Caco-2 (cell line): ENCODE measurements around the gene CRYZL1. TPM values are rescaled to one million over a fixed set of nuclear protein-coding genes. Genes with fewer than 3 reads are reported as not detected.

ENCODE experiments used
- BruUV-seq: library from RNA; stranded (reverse); fragments of 400-500 nt; replicated peaks from 2 replicates; lab custom pipeline; 2021; lab: Mats Ljungman, UMichigan
- CTCF ChIA-PET: fragments of 300-600 bp; sonication (Branson Sonifier 250); formaldehyde crosslinking; loops from one replicate; lab custom pipeline; 2022; ENCODE audit warnings: antibody characterized with exemption; lab: Charles Lee
- POLR2A ChIA-PET: fragments of 300-600 bp; sonication (Branson Sonifier 250); formaldehyde crosslinking; loops from one replicate; lab custom pipeline; 2022; ENCODE audit warnings: antibody characterized with exemption; lab: Charles Lee
- DNase-seq, 2 experiments: peaks; one replicate each; pipeline versions ENCODE4 v3.0.0 to v3.0.0-alpha.2; 2020 to 2022
- H3K27me3 ChIP-seq: replicated peaks from 2 replicates; pipeline ENCODE4 v1.6.0; 2011; ENCODE audit warnings: low read length; ENCODE audit not compliant: control insufficient read depth, insufficient read depth
- H3K36me3 ChIP-seq: 2 replicates; pipeline ENCODE4 v1.5.1; 2011; ENCODE audit warnings: low read length; ENCODE audit not compliant: control insufficient read depth, insufficient read depth
- H3K4me1 ChIP-seq: fragments of 250-450 bp; sonication (Bioruptor Pico); 2 replicates; pipeline ENCODE4 v1.5.1; 2020; ENCODE audit warnings: mild to moderate bottlenecking
- H3K4me3 ChIP-seq: 2 replicates; pipeline ENCODE4 v1.5.1; 2011; ENCODE audit warnings: low read depth, mild to moderate bottlenecking, control low read depth, low read length
- H3K9me3 ChIP-seq: fragments of 250-450 bp; sonication (Bioruptor Pico); 2 replicates; pipeline ENCODE4 v1.5.1; 2020; ENCODE audit warnings: mild to moderate bottlenecking, moderate library complexity
- H3K27ac Mint-ChIP-seq: one replicate; pipeline ENCODE4 v1.8.0; 2022; ENCODE audit warnings: mixed read lengths; ENCODE audit not compliant: unreplicated experiment
- H3K27me3 Mint-ChIP-seq: one replicate; pipeline ENCODE4 v1.8.0; 2022; ENCODE audit warnings: mixed read lengths; ENCODE audit not compliant: insufficient read depth, unreplicated experiment
- H3K36me3 Mint-ChIP-seq: one replicate; pipeline ENCODE4 v1.8.0; 2022; ENCODE audit warnings: mild to moderate bottlenecking, mixed read lengths; ENCODE audit not compliant: insufficient read depth, unreplicated experiment
- H3K4me1 Mint-ChIP-seq: one replicate; pipeline ENCODE4 v1.8.0; 2022; ENCODE audit warnings: low read depth, mixed read lengths; ENCODE audit not compliant: unreplicated experiment
- H3K4me3 Mint-ChIP-seq: one replicate; pipeline ENCODE4 v1.8.0; 2022; ENCODE audit warnings: mild to moderate bottlenecking, moderate library complexity, mixed read lengths; ENCODE audit not compliant: unreplicated experiment
- H3K9me3 Mint-ChIP-seq: one replicate; pipeline ENCODE4 v1.8.0; 2022; ENCODE audit warnings: mixed read lengths; ENCODE audit not compliant: unreplicated experiment
- CTCF ChIP-seq, 2 experiments: fragments of 200-600 bp in 1 of 2; IDR thresholded peaks; 1 replicate in 1 of 2; 2 replicates in 1 of 2; pipeline versions ENCODE4 v1.5.1 to v1.8.0; 2011 to 2022; ENCODE audit warnings: antibody characterized with exemption in 1 of 2, control low read depth in 1 of 2, inconsistent platforms in 1 of 2, low read depth in 1 of 2, low read length in 1 of 2, mild to moderate bottlenecking in 1 of 2, moderate library complexity in 1 of 2; ENCODE audit not compliant: insufficient read depth in 1 of 2, severe bottlenecking in 1 of 2, unreplicated experiment in 1 of 2
- intact Hi-C: fragments of 100-400 bp; cut with micrococcal nuclease; formaldehyde crosslinking; loops from one replicate; pipeline ENCODE4 v1.10.0; 2022; ENCODE audit not compliant: unreplicated experiment
- total RNA-seq: library from RNA; stranded (reverse); gene quantifications from 2 replicates; pipeline ENCODE4 v1.2.3, GENCODE V29; 2022

The CRYZL1 gene
- total RNA-seq, 1 experiment from 2014 or later: 26.6 TPM

DNA sequence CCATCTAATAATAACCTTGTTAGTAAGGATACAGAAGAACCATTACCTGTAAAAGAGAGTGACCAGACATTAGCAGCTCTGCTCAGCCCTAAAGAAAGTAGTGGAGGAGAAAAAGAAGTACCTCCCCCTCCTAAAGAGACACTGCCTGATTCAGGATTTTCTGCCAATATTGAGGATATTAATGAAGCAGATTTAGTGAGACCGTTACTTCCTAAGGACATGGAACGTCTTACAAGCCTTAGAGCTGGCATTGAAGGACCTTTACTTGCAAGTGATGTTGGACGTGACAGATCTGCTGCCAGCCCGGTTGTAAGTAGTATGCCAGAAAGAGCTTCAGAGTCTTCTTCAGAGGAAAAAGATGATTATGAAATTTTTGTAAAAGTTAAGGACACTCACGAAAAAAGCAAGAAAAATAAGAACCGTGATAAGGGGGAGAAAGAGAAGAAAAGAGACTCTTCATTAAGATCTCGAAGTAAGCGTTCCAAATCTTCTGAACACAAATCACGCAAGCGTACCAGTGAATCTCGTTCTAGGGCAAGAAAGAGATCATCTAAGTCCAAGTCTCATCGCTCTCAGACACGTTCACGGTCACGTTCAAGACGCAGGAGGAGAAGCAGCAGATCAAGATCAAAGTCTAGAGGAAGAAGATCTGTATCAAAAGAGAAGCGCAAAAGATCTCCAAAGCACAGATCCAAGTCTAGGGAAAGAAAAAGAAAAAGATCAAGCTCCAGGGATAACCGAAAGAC, 87.1 kb downstream of the CRYZL1 start:
- Mint-ChIP-seq H3K27ac (peak overlapping the region; percentile 10), H3K9me3 (peaks cover 4% of the 10 kb centered on the region), H3K27me3 (no peaks in the 10 kb centered on the region), H3K4me1 (no peaks in the 10 kb centered on the region), H3K4me3 (no peak overlapping the region), H3K36me3 (peaks cover 99% of the 10 kb centered on the region)
- no peaks in the 10 kb centered on the region for H3K4me1 ChIP-seq
- no peak overlapping the region for H3K4me3 ChIP-seq
- ChIA-PET CTCF (interaction anchor here (1.4 kb wide), 1 partner anchor 51 kb away, joined by 3 read pairs; no protein-coding TSS in a partner anchor), POLR2A (no interaction called here)
- no peaks in the 10 kb centered on the region for H3K27me3 ChIP-seq
- intact Hi-C loops: no loop called here
- no peaks in the 10 kb centered on the region for H3K9me3 ChIP-seq
- TSS peak; percentile 7 for BruUV-seq
- TF ChIP-seq CTCF (IDR thresholded peaks at IDR 0.05; ENCODE audit: insufficient read depth in 1 of 2, low read depth in 1 of 2, low read length in 1 of 2, severe bottlenecking in 1 of 2, unreplicated experiment in 1 of 2): no peak
- H3K36me3 ChIP-seq: peaks cover 17% of the 10 kb centered on the region
- DNase-seq: no peak

GRCh38 chr21:33552999-33553598, 88.4 kb downstream of the CRYZL1 start:
- POLR2A ChIA-PET: no interaction called here
- Histone ChIP-seq H3K27me3 (no peaks in the 10 kb centered on the region), H3K4me3 (no peak overlapping the region), H3K4me1 (no peaks in the 10 kb centered on the region), H3K9me3 (no peaks in the 10 kb centered on the region), H3K36me3 (peaks cover 17% of the 10 kb centered on the region)
- no peak for TF ChIP-seq CTCF (IDR thresholded peaks at IDR 0.05; ENCODE audit: insufficient read depth in 1 of 2, low read depth in 1 of 2, low read length in 1 of 2, severe bottlenecking in 1 of 2, unreplicated experiment in 1 of 2)
- CTCF ChIA-PET: no interaction called here
- H3K27me3 Mint-ChIP-seq: no peaks in the 10 kb centered on the region
- H3K36me3 Mint-ChIP-seq: peaks cover 99% of the 10 kb centered on the region
- no peak overlapping the region for H3K4me3 Mint-ChIP-seq
- DNase-seq: no peak
- no peak overlapping the region for H3K27ac Mint-ChIP-seq
- intact Hi-C loops: no loop called here
- no TSS peak for BruUV-seq
- H3K9me3 Mint-ChIP-seq: peaks cover 10% of the 10 kb centered on the region
- no peaks in the 10 kb centered on the region for H3K4me1 Mint-ChIP-seq

- TF ChIP-seq CTCF (IDR thresholded peaks at IDR 0.05; ENCODE audit: insufficient read depth in 1 of 2, low read depth in 1 of 2, low read length in 1 of 2, severe bottlenecking in 1 of 2, unreplicated experiment in 1 of 2): no peak
- no peak overlapping the region for H3K27ac Mint-ChIP-seq
- no peak overlapping the region for H3K4me3 Mint-ChIP-seq
- peaks cover 99% of the 10 kb centered on the region for H3K36me3 Mint-ChIP-seq
- intact Hi-C loops: no loop called here
- no peak for DNase-seq
- H3K4me1 ChIP-seq: no peaks in the 10 kb centered on the region
- H3K27me3 Mint-ChIP-seq: no peaks in the 10 kb centered on the region
- peaks cover 17% of the 10 kb centered on the region for H3K36me3 ChIP-seq
- no peak overlapping the region for H3K4me3 ChIP-seq
- CTCF ChIA-PET: no interaction called here
- no peaks in the 10 kb centered on the region for H3K4me1 Mint-ChIP-seq
- no peaks in the 10 kb centered on the region for H3K27me3 ChIP-seq
- no TSS peak for BruUV-seq
- POLR2A ChIA-PET: no interaction called here
- H3K9me3 Mint-ChIP-seq: peaks cover 10% of the 10 kb centered on the region
- no peaks in the 10 kb centered on the region for H3K9me3 ChIP-seq
Observed at GRCh38 chr21:33552093-33552998, 89.2 kb downstream of the CRYZL1 start.
